K562 (cell line): ENCODE measurements around the gene ZNF391. TPM values are rescaled to one million over a fixed set of nuclear protein-coding genes. Genes with fewer than 3 reads are reported as not detected.

Experiments used
- BCL6 ChIP-seq: fragments of 250-450 bp; sonication (Bioruptor Pico); IDR thresholded peaks from 2 replicates; pipeline ENCODE4 v1.4.0; 2020
- FOXK2 ChIP-seq, 2 experiments: fragments of 450-650 bp; IDR thresholded peaks in 1 of 2; conservative IDR thresholded peaks in 1 of 2; 2 replicates each; pipeline ENCODE4 v1.6.1; 2016; ENCODE audit warnings: low read depth in 2 of 2, mild to moderate bottlenecking in 1 of 2
- HLTF ChIP-seq: fragments of 450-650 bp; IDR thresholded peaks from 2 replicates; pipeline ENCODE4 v1.6.1; 2016
- MCM5 ChIP-seq: fragments of 450-650 bp; IDR thresholded peaks from 2 replicates; pipeline ENCODE4 v1.6.1; 2016; ENCODE audit warnings: low read depth
- MTF1 ChIP-seq: fragments of 250-450 bp; sonication (Bioruptor Pico); IDR thresholded peaks from 2 replicates; pipeline ENCODE4 v1.9.0; 2021; ENCODE audit warnings: moderate library complexity, mild to moderate bottlenecking, inconsistent platforms, borderline replicate concordance
- RAD21 ChIP-seq, 2 experiments: fragments of 250-450 bp in 1 of 2; fragments of 450-650 bp in 1 of 2; sonication (Bioruptor Pico) in 1 of 2; formaldehyde crosslinking in 1 of 2; IDR thresholded peaks in 1 of 2; conservative IDR thresholded peaks in 1 of 2; 2 replicates each; pipeline versions ENCODE4 v1.4.0 to v1.8.0; 2020 to 2022; ENCODE audit warnings: mild to moderate bottlenecking in 2 of 2, moderate library complexity in 1 of 2
- RBBP5 ChIP-seq: fragments of 200-600 bp; sonication (generic); IDR thresholded peaks from 2 replicates; pipeline ENCODE4 v1.6.1; 2012; ENCODE audit warnings: borderline replicate concordance, mild to moderate bottlenecking, low read length, control low read depth, inconsistent platforms; ENCODE audit not compliant: insufficient read depth, poor library complexity, severe bottlenecking
- RBM25 ChIP-seq: fragments of 200-400 bp; formaldehyde crosslinking; IDR thresholded peaks from 2 replicates; pipeline ENCODE4 v1.6.1; 2018; ENCODE audit warnings: low read length, low read depth, moderate library complexity; ENCODE audit not compliant: severe bottlenecking
- RUNX1 ChIP-seq: sonication (generic); IDR thresholded peaks from 2 replicates; pipeline ENCODE4 v1.6.1; 2016; ENCODE audit warnings: antibody characterized with exemption, low read depth
- SMARCE1 ChIP-seq: fragments of 450-650 bp; IDR thresholded peaks from 2 replicates; pipeline ENCODE4 v1.7.1; 2016; ENCODE audit warnings: mild to moderate bottlenecking
- TAF7 ChIP-seq: fragments of 450-650 bp; IDR thresholded peaks from 2 replicates; pipeline ENCODE4 v1.6.1; 2016; ENCODE audit warnings: missing genetic modification characterization, missing compliant biosample characterization
- TRIM28 ChIP-seq: fragments of 450-650 bp; IDR thresholded peaks from 2 replicates; pipeline ENCODE4 v1.6.1; 2017
- ZNF143 ChIP-seq: sonication (generic); formaldehyde crosslinking; IDR thresholded peaks from 2 replicates; pipeline ENCODE4 v1.9.0; 2022; ENCODE audit warnings: mild to moderate bottlenecking, missing genetic modification reagents
- ZNF316 ChIP-seq: fragments of 450-650 bp; IDR thresholded peaks from 2 replicates; pipeline ENCODE4 v1.6.1; 2016
- ZNF384 ChIP-seq: IDR thresholded peaks from 2 replicates; pipeline ENCODE4 v1.6.1; 2012; ENCODE audit warnings: low read depth, low read length, improper control_type of control experiment
- ZNF445 ChIP-seq: fragments of 250-450 bp; sonication (Bioruptor Pico); IDR thresholded peaks from 2 replicates; pipeline ENCODE4 v1.4.0; 2020; ENCODE audit warnings: low read depth, mild to moderate bottlenecking, moderate library complexity
- ZNF75A ChIP-seq: fragments of 450-650 bp; formaldehyde crosslinking; IDR thresholded peaks from 2 replicates; pipeline ENCODE4 v1.4.0; 2020; ENCODE audit warnings: mild to moderate bottlenecking
- polyA plus RNA-seq, 8 experiments: library from polyadenylated mRNA; depleted of rRNA in 4 of 8; stranded (reverse) in 5 of 8; unstranded in 3 of 8; fragments of >200 nt; fragmentation: Nextera tagmentation in 2 of 8; fragmentation: Illumina TruSeq in 1 of 8; extraction: Ambion mirVana in 2 of 8; extraction: Trizol in 1 of 8; gene quantifications; 2 replicates each; pipeline versions ENCODE4 v1.2.1 to v1.2.3, GENCODE V29; 2011 to 2014; ENCODE audit warnings: inconsistent platforms in 1 of 8, missing spikeins in 1 of 8
- total RNA-seq, 7 experiments: library from RNA; depleted of rRNA in 6 of 7; stranded (reverse); fragments of >200 nt in 6 of 7; fragmentation: Illumina TruSeq in 2 of 7; extraction: Trizol in 2 of 7; gene quantifications; 2 replicates each; pipeline versions ENCODE4 v1.2.1 to v1.2.3, GENCODE V29; 2011 to 2021; ENCODE audit warnings: low replicate concordance in 1 of 7
- TF ChIP-seq, protein P1 (sequence below): fragments of 250-450 bp; sonication (Bioruptor Pico); IDR thresholded peaks from 2 replicates; pipeline ENCODE4 v1.4.0; 2020; ENCODE audit warnings: mild to moderate bottlenecking, moderate library complexity
- TF ChIP-seq, protein P2 (sequence below): IDR thresholded peaks from 2 replicates; pipeline ENCODE4 v1.6.1; 2011; ENCODE audit warnings: borderline replicate concordance, low read depth, mild to moderate bottlenecking, moderate library complexity, low read length; ENCODE audit not compliant: insufficient read depth, poor library complexity, severe bottlenecking
- TF ChIP-seq, protein P3 (sequence below): fragments of 450-650 bp; formaldehyde crosslinking; IDR thresholded peaks from 2 replicates; pipeline ENCODE4 v1.4.0; 2022; ENCODE audit warnings: mild to moderate bottlenecking, moderate library complexity
- TF ChIP-seq, protein P4 (sequence below): fragments of 450-650 bp; IDR thresholded peaks from 2 replicates; pipeline ENCODE4 v1.6.1; 2016; ENCODE audit warnings: borderline replicate concordance

Gene ZNF391
- total and polyA plus RNA-seq, 9 of the 15 experiments (the other 6 are each of a cell fraction or from before 2014, with no cell fraction given) = 2.3 to 10.1 (median 5.8) TPM

DNA sequence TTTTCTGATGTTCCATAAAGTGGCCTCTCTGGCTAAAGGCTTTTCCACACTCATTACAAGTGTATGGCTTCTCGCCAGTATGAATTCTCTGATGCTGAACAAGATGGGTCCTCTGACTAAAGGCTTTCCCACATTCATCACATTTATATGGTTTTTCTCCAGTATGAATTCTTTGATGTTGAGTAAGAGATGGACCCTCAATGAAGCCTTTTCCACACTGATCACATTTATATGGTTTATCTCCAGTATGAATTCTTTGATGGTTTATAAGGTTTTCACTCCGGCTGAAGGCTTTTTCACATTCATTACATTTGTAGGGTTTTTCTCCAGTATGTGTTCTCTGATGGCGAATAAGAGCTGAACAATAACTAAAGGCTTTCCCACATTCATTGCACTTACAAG lies 63.9 kb downstream of the ZNF391 start (continued):
- TF ChIP-seq, protein P1, sequence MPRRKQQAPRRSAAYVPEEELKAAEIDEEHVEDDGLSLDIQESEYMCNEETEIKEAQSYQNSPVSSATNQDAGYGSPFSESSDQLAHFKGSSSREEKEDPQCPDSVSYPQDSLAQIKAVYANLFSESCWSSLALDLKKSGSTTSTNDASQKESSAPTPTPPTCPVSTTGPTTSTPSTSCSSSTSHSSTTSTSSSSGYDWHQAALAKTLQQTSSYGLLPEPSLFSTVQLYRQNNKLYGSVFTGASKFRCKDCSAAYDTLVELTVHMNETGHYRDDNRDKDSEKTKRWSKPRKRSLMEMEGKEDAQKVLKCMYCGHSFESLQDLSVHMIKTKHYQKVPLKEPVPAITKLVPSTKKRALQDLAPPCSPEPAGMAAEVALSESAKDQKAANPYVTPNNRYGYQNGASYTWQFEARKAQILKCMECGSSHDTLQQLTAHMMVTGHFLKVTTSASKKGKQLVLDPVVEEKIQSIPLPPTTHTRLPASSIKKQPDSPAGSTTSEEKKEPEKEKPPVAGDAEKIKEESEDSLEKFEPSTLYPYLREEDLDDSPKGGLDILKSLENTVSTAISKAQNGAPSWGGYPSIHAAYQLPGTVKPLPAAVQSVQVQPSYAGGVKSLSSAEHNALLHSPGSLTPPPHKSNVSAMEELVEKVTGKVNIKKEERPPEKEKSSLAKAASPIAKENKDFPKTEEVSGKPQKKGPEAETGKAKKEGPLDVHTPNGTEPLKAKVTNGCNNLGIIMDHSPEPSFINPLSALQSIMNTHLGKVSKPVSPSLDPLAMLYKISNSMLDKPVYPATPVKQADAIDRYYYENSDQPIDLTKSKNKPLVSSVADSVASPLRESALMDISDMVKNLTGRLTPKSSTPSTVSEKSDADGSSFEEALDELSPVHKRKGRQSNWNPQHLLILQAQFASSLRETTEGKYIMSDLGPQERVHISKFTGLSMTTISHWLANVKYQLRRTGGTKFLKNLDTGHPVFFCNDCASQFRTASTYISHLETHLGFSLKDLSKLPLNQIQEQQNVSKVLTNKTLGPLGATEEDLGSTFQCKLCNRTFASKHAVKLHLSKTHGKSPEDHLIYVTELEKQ (CRISPR knock-in tag) = no peak
- TF ChIP-seq ZNF316 (no peak), MCM5 (no peak), ZNF384 (no peak), ZNF445 (CRISPR knock-in tag) (peak; percentile 71), BCL6 (CRISPR knock-in tag) (no peak), TAF7 (tag) (no peak), SMARCE1 (no peak), MTF1 (no peak), RBM25 (no peak), TRIM28 (peak; percentile 99), ZNF143 (CRISPR knock-in tag) (no peak), RBBP5 (no peak), RUNX1 (no peak), FOXK2 (conservative IDR thresholded peaks at IDR 0.05 in 1 of 2, IDR thresholded peaks at IDR 0.05 in 1 of 2; ENCODE audit: low read depth in 2 of 2) (no peak), HLTF (no peak), RAD21 (CRISPR knock-in tag; conservative IDR thresholded peaks at IDR 0.05 in 1 of 2, IDR thresholded peaks at IDR 0.05 in 1 of 2) (peak in 1 of 2 experiments; percentile 6; a peak in 1 of 4 replicates), ZNF75A (CRISPR knock-in tag) (peak; percentile 97)
- TF ChIP-seq, protein P2, sequence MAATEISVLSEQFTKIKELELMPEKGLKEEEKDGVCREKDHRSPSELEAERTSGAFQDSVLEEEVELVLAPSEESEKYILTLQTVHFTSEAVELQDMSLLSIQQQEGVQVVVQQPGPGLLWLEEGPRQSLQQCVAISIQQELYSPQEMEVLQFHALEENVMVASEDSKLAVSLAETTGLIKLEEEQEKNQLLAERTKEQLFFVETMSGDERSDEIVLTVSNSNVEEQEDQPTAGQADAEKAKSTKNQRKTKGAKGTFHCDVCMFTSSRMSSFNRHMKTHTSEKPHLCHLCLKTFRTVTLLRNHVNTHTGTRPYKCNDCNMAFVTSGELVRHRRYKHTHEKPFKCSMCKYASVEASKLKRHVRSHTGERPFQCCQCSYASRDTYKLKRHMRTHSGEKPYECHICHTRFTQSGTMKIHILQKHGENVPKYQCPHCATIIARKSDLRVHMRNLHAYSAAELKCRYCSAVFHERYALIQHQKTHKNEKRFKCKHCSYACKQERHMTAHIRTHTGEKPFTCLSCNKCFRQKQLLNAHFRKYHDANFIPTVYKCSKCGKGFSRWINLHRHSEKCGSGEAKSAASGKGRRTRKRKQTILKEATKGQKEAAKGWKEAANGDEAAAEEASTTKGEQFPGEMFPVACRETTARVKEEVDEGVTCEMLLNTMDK = no peak
- TF ChIP-seq, protein P3, sequence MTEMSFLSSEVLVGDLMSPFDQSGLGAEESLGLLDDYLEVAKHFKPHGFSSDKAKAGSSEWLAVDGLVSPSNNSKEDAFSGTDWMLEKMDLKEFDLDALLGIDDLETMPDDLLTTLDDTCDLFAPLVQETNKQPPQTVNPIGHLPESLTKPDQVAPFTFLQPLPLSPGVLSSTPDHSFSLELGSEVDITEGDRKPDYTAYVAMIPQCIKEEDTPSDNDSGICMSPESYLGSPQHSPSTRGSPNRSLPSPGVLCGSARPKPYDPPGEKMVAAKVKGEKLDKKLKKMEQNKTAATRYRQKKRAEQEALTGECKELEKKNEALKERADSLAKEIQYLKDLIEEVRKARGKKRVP (CRISPR knock-in tag) = no peak
- TF ChIP-seq, protein P4, sequence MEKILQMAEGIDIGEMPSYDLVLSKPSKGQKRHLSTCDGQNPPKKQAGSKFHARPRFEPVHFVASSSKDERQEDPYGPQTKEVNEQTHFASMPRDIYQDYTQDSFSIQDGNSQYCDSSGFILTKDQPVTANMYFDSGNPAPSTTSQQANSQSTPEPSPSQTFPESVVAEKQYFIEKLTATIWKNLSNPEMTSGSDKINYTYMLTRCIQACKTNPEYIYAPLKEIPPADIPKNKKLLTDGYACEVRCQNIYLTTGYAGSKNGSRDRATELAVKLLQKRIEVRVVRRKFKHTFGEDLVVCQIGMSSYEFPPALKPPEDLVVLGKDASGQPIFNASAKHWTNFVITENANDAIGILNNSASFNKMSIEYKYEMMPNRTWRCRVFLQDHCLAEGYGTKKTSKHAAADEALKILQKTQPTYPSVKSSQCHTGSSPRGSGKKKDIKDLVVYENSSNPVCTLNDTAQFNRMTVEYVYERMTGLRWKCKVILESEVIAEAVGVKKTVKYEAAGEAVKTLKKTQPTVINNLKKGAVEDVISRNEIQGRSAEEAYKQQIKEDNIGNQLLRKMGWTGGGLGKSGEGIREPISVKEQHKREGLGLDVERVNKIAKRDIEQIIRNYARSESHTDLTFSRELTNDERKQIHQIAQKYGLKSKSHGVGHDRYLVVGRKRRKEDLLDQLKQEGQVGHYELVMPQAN = no peak
